K562 (cell line): ENCODE data around the gene PSEN1. TPM values are rescaled to one million over a fixed set of nuclear protein-coding genes. Genes with fewer than 3 reads are reported as not detected.

ENCODE experiments used
- ATAC-seq: fragments of 200-7000 bp; cut with Tn5 transposase; 3 replicates; pipeline ENCODE4 v1.9.1; 2020; ENCODE audit warnings: moderate library complexity
- BruUV-seq: library from RNA; stranded (reverse); fragments of 400-500 nt; replicated peaks from 2 replicates; lab custom pipeline; 2021; lab: Mats Ljungman, UMichigan
- CTCF ChIA-PET: fragments of 300-600 bp; formaldehyde crosslinking; extraction: SDS; loops from one replicate; lab custom pipeline; 2021; ENCODE audit warnings: low intra/inter-chr PET ratio; lab: Yijun Ruan, JAX
- POLR2A ChIA-PET: fragments of 300-600, 350-650 bp; sonication (Branson Sonifier 250); formaldehyde crosslinking; extraction: SDS; loops from one replicate; lab custom pipeline; 2021; ENCODE audit warnings: antibody characterized with exemption, inconsistent platforms; lab: Yijun Ruan, JAX
- DNase-seq, 4 experiments: peaks; one replicate each; pipeline versions ENCODE4 v3.0.0 to v3.0.0-alpha.2; 2011 to 2018; ENCODE audit warnings: low spot score in 3 of 4, mixed read lengths in 3 of 4; ENCODE audit errors: extremely low read depth in 1 of 4
- FAIRE-seq: peaks from 2 replicates; lab custom pipeline; 2011; peaks lifted over from hg19 to GRCh38; lab: Jason Lieb, UNC
- H2AFZ ChIP-seq: 2 replicates; pipeline ENCODE4 v1.6.0; 2011; ENCODE audit warnings: low read depth, low read length, control low read depth, inconsistent platforms
- H3K27ac ChIP-seq: fragments of 200-600 bp; 3 replicates; pipeline ENCODE4 v1.8.0; 2011; ENCODE audit warnings: low read depth, mild to moderate bottlenecking, control low read depth, inconsistent platforms, low read length, moderate library complexity, mixed read lengths; ENCODE audit errors: extremely low read depth
- H3K27me3 ChIP-seq, 2 experiments: fragments of 300-600 bp in 1 of 2; 2 replicates in 1 of 2; 3 replicates in 1 of 2; pipeline versions ENCODE4 v1.6.0 to v1.8.0; 2011; ENCODE audit warnings: inconsistent platforms in 2 of 2, low read length in 2 of 2, mild to moderate bottlenecking in 1 of 2, mixed read lengths in 1 of 2, moderate library complexity in 1 of 2; ENCODE audit not compliant: control insufficient read depth in 2 of 2, insufficient read depth in 2 of 2
- H3K36me3 ChIP-seq: fragments of 300-600 bp; 3 replicates; pipeline ENCODE4 v1.8.0; 2011; ENCODE audit warnings: mild to moderate bottlenecking, low read length, inconsistent platforms; ENCODE audit not compliant: control insufficient read depth, insufficient read depth
- H3K4me1 ChIP-seq, 2 experiments: fragments of 200-600 bp in 1 of 2; replicated peaks in 1 of 2; 2 replicates in 1 of 2; 3 replicates in 1 of 2; pipeline versions ENCODE4 v1.5.1 to v1.8.0; 2011; ENCODE audit warnings: inconsistent platforms in 2 of 2, low read length in 2 of 2, mild to moderate bottlenecking in 1 of 2, mixed read lengths in 1 of 2, moderate library complexity in 1 of 2; ENCODE audit not compliant: control insufficient read depth in 2 of 2, insufficient read depth in 2 of 2
- H3K4me2 ChIP-seq: 2 replicates; pipeline ENCODE4 v1.6.1; 2011; ENCODE audit warnings: low read length, control low read depth, inconsistent platforms, mixed read lengths; ENCODE audit not compliant: insufficient read depth
- H3K4me3 ChIP-seq: fragments of 200-600 bp; sonication (generic), shearing (Covaris generic); 2 replicates; pipeline ENCODE4 v1.5.1; 2016; ENCODE audit warnings: control low read depth, inconsistent platforms
- H3K79me2 ChIP-seq: fragments of 200-600 bp; 3 replicates; pipeline ENCODE4 v1.8.0; 2011; ENCODE audit warnings: low read length, inconsistent platforms; ENCODE audit not compliant: control insufficient read depth, insufficient read depth
- H3K9ac ChIP-seq, 2 experiments: 2 replicates each; pipeline versions ENCODE4 v1.6.0 to v1.6.1; 2011; ENCODE audit warnings: low read depth in 2 of 2, low read length in 2 of 2, control low read depth in 1 of 2, inconsistent platforms in 1 of 2, mild to moderate bottlenecking in 1 of 2, mixed read lengths in 1 of 2; ENCODE audit not compliant: insufficient read depth in 1 of 2
- H3K9me1 ChIP-seq: one replicate; pipeline ENCODE4 v1.6.0; 2011; ENCODE audit warnings: inconsistent platforms, mild to moderate bottlenecking, low read length, moderate library complexity; ENCODE audit not compliant: control insufficient read depth, insufficient read depth
- H3K9me3 ChIP-seq: replicated peaks from 2 replicates; pipeline ENCODE4 v1.5.1; 2011; ENCODE audit warnings: low read depth, low read length, inconsistent platforms; ENCODE audit not compliant: control insufficient read depth, insufficient read depth
- H4K20me1 ChIP-seq: replicated peaks from 2 replicates; pipeline ENCODE4 v1.6.1; 2011; ENCODE audit warnings: low read length, inconsistent platforms, mixed read lengths; ENCODE audit not compliant: control insufficient read depth, insufficient read depth
- CHAMP1 ChIP-seq: fragments of 450-650 bp; IDR thresholded peaks from 2 replicates; pipeline ENCODE4 v1.6.1; 2016; ENCODE audit warnings: mild to moderate bottlenecking
- E2F6 ChIP-seq, 2 experiments: IDR thresholded peaks; 2 replicates each; pipeline ENCODE4 v1.6.1; 2011; ENCODE audit warnings: borderline replicate concordance in 1 of 2, control low read depth in 1 of 2, low read depth in 1 of 2, low read length in 1 of 2, mild to moderate bottlenecking in 1 of 2, mixed read lengths in 1 of 2, moderate library complexity in 1 of 2; ENCODE audit not compliant: insufficient read depth in 1 of 2, insufficient read length in 1 of 2, poor library complexity in 1 of 2, severe bottlenecking in 1 of 2; ENCODE audit errors: extremely low read depth in 1 of 2
- GTF2F1 ChIP-seq: IDR thresholded peaks from 2 replicates; pipeline ENCODE4 v1.6.1; 2011; ENCODE audit warnings: low read depth, low read length, improper control_type of control experiment
- HDAC8 ChIP-seq: fragments of 450-650 bp; IDR thresholded peaks from 2 replicates; pipeline ENCODE4 v1.6.1; 2016; ENCODE audit warnings: mild to moderate bottlenecking, missing genetic modification characterization, moderate library complexity, missing compliant biosample characterization
- SLC30A9 ChIP-seq: fragments of 250-450 bp; sonication (Bioruptor Pico); IDR thresholded peaks from 2 replicates; pipeline ENCODE4 v1.8.0; 2022; ENCODE audit warnings: mild to moderate bottlenecking, moderate library complexity
- U2AF2 ChIP-seq: fragments of 200-400 bp; formaldehyde crosslinking; optimal IDR thresholded peaks from 2 replicates; pipeline ENCODE3; 2017; ENCODE audit warnings: low read depth, mild to moderate bottlenecking, low read length
- ZNF316 ChIP-seq: fragments of 450-650 bp; IDR thresholded peaks from 2 replicates; pipeline ENCODE4 v1.6.1; 2016
- ZNF436 ChIP-seq: fragments of 250-450, 450-650 bp; sonication (Bioruptor Pico); formaldehyde crosslinking; IDR thresholded peaks from 2 replicates; pipeline ENCODE4 v1.7.0; 2020; ENCODE audit warnings: mild to moderate bottlenecking
- WGBS: fragments of 100-300 bp; shearing (Covaris generic); methylation state at CpG from one replicate; pipeline ENCODE4 v1.1.6; 2016; ENCODE audit warnings: low coverage, mixed read lengths; ENCODE audit not compliant: insufficient coverage; ENCODE audit errors: missing lambda C conversion rate; 5-methylcytosine and 5-hydroxymethylcytosine counted together
- in situ Hi-C: fragments of 300-500 bp; cut with MboI; formaldehyde crosslinking; loops from 4 replicates; pipeline ENCODE4 v1.15.0; 2018; ENCODE audit warnings: inconsistent platforms, mixed read lengths
- intact Hi-C: fragments of 100-400 bp; cut with micrococcal nuclease; formaldehyde crosslinking; loops from 2 replicates; pipeline ENCODE4 v1.14.2; 2022
- polyA plus RNA-seq, 8 experiments: library from polyadenylated mRNA; depleted of rRNA in 4 of 8; stranded (reverse) in 5 of 8; unstranded in 3 of 8; fragments of >200 nt; fragmentation: Nextera tagmentation in 2 of 8; fragmentation: Illumina TruSeq in 1 of 8; extraction: Ambion mirVana in 2 of 8; extraction: Trizol in 1 of 8; gene quantifications; 2 replicates each; pipeline versions ENCODE4 v1.2.1 to v1.2.3, GENCODE V29; 2011 to 2014; ENCODE audit warnings: inconsistent platforms in 1 of 8, missing spikeins in 1 of 8
- total RNA-seq, 7 experiments: library from RNA; depleted of rRNA in 6 of 7; stranded (reverse); fragments of >200 nt in 6 of 7; fragmentation: Illumina TruSeq in 2 of 7; extraction: Trizol in 2 of 7; gene quantifications; 2 replicates each; pipeline versions ENCODE4 v1.2.1 to v1.2.3, GENCODE V29; 2011 to 2021; ENCODE audit warnings: low replicate concordance in 1 of 7

PSEN1 gene
- total and polyA plus RNA-seq, 9 of the 15 experiments (the other 6 are each of a cell fraction or from before 2014, with no cell fraction given): 6.5 to 25.2 (median 14.3) TPM

- no peak overlapping the region for H3K4me3 ChIP-seq
- H3K4me1 ChIP-seq: peaks cover 9 to 33% of the 10 kb centered on the region in 2 experiments; a peak in 4 of 5 replicates
- WGBS: 71% methylated on average over 8 of the region's 13 CpGs
- TF ChIP-seq CHAMP1 (no peak), ZNF436 (no peak), GTF2F1 (no peak), E2F6 (IDR thresholded peaks at IDR 0.05; ENCODE audit: borderline replicate concordance in 1 of 2, extremely low read depth in 1 of 2, insufficient read depth in 1 of 2, insufficient read length in 1 of 2, low read depth in 1 of 2, low read length in 1 of 2, poor library complexity in 1 of 2, severe bottlenecking in 1 of 2) (no peak), U2AF2 (no peak), SLC30A9 (CRISPR knock-in tag) (no peak), HDAC8 (tag) (no peak), ZNF316 (peak; percentile 5; the same call in 1 of the 2 replicates)
- H3K27me3 ChIP-seq: peaks cover 0 to 2% of the 10 kb centered on the region in 2 experiments; a peak in 2 of 5 replicates
- intact Hi-C loops (no loop called here), in situ Hi-C loops (no loop called here)
- H3K9me3 ChIP-seq: no peaks in the 10 kb centered on the region
- H3K9ac ChIP-seq: no peak overlapping the region
- H3K36me3 ChIP-seq: no peaks in the 10 kb centered on the region
- no peak overlapping the region for H2AFZ ChIP-seq
- H3K27ac ChIP-seq: no peak overlapping the region
- CTCF ChIA-PET: no interaction called here
- H3K79me2 ChIP-seq: no peaks in the 10 kb centered on the region
- no peak for ATAC-seq
- H4K20me1 ChIP-seq: no peaks in the 10 kb centered on the region
- no TSS peak for BruUV-seq
- no peak for FAIRE-seq
- POLR2A ChIA-PET: no interaction called here
- no peak for DNase-seq
- no peak overlapping the region for H3K4me2 ChIP-seq
- no peaks in the 10 kb centered on the region for H3K9me1 ChIP-seq
These were observed 113.4 kb downstream of the PSEN1 start for GRCh38 chr14:73249564-73250316.
